ENCODE results near the gene SLC7A10.
"Not testable (repeated sequence)": the region's sequence is repeated elsewhere in the genome, so short reads cannot be mapped to it uniquely, and the experiment has no call there.

Gene SLC7A10

DNA sequence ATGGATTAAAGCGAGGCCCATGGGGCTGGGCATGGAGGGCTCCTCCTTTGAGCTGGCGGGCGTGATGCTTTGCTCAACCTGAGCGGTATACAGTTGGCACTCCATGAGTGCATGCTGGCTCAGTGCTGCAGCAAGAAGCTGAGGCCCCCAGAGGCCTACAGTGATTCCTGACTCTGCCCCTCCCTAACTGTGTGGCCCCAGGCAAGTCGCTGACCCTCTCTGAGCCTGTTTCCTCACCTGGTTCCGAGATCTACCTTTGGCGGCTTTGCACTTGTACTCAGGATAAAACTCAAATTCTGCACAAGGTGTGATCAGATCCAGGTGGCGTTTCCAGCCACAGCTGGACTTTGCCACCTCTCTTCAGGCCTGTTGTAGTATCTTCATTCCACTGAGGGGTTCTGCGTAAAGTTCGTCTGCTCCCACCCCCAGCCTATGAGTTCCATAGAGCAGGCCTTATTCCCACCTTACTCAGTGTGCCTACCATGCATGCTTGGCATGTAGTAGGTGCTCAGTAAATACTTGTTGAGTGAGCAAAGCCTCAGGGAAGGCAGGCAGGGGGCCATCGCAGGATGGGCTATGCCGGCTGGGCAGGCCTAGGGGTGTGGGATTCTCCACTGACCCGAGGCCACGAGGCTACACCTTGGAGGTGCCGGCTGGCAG lies 23.6 kb downstream of the SLC7A10 start:
- no peak for DNase-seq (ENCODE audit: low read depth)

GRCh38 chr19:33201473-33201872 lies 24.2 kb downstream of the SLC7A10 start:
- DNase-seq (ENCODE audit: low read depth): no peak

DNA sequence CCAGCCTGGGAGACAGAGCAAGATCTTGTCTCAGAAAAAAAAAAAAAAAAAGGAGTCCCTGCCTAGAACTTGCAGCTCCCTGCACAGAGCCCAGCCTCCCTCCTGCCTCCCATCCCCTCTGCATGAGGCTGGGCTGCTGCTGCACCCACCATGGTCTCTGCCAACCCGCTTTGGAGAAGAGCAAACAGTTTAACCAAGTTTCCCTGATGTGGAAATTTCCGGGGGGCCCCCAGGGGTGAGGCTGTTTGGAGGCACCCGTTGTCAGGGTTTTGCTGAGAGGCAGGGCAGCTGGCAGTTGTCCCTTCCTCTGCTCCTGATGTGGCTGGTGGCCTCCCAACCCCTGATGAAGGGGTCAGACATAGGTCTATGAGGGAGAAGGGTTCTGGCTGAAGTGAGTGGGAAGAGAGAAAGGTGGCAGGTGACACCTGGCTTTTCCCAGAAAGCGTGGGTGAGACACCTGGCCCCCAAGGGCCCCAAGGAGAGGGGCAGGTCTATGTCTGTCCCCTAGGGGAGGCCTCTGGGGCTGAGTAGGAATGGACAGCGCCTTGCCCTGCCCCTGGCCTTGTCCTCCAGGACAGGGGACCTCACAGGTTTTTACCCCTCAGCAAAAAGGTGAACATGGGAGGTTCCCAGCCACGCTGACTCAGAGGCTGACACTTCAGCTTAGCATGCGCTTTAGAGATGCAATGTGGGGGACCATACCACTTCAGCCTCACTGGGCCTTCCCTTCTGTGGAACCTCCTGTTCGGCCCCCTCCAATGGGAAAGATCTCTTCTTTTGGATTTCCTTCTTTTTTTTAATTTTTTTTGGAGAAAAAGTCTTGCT lies 26.0 kb downstream of the SLC7A10 start:
- DNase-seq (ENCODE audit: low read depth): peak; percentile 28

GRCh38 chr19:33198169-33198568 lies 27.5 kb downstream of the SLC7A10 start:
- DNase-seq (ENCODE audit: low read depth): no peak

GRCh38 chr19:33197591-33198000 lies 28.1 kb downstream of the SLC7A10 start:
- no peak for DNase-seq (ENCODE audit: low read depth)

DNA sequence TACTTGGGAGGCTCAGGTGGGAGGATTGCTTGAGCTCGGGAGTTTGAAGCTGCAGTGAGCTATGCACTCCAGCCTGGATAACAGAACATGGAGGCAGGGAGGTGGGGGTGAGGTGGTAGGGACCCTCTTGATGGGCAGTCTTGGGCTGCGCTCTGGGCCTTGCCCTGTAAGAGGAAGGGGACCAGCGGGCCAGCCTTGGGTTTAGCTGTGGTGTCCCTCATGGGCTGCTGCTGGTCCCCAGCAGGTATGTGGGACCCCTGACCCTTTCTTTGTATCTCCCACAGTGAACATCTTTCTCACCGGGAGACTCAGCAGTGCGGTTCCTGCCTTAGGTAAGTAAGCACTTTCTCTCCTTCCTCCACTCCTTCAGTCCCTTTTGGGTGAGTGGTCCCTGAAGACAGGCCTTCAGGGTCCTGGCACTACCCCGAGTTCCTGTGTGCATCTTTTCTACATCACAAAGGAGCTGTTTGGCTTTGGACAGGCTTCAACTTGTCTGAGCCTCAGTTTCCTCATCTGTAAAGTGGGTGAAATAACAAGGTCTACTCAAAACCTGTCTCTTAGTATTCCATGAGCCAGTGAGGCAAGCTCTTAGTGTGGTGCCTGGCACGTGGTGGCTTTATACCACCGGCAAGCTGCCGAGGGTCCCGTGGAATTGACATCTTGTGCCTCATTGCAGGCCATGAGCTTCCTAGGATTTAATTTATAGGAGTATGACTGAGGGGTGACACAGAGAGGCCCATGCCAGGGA lies 29.0 kb downstream of the SLC7A10 start:
- DNase-seq (ENCODE audit: low read depth): no peak

DNA sequence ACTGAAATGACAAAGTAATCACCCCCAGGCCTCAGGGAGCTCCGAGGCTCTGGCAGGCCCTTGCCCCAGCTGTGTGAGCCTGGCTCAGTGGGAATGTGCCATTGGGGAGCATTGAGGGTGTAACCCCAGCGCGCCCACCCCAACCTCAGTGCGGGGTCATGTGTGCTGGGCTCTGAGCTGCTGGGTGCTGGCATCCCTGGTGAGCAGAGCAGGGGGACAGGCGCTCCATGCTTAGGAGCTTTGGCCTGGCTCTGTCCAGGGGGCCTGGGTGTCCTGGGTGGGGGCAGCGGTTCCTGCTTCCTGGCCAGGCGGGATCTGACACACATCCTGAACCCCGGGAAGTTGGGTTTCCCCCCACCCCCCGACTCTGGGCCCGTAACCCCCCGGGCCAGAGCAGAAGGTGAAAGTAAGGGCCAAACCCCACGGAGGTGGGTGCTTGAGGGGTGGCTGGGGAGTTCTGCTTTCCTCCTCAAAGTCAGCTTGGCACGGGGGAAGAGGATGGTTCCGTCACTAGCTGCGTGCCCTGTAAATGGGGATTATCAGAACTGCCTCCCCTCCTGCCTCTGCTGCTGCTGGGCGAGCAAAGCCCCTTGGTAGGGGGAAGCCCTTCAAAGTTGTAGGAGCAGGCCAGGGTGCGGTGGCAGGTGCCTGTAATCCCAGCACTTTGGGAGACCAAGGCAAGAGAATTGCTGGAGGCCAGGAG lies 29.9 kb downstream of the SLC7A10 start:
- DNase-seq (ENCODE audit: low read depth): no peak

GRCh38 chr19:33194886-33195644 lies 30.6 kb downstream of the SLC7A10 start:
- peak; percentile 50 for DNase-seq (ENCODE audit: low read depth)

GRCh38 chr19:33194532-33194885 lies 31.1 kb downstream of the SLC7A10 start:
- peak; percentile 13 for DNase-seq (ENCODE audit: low read depth)

DNA sequence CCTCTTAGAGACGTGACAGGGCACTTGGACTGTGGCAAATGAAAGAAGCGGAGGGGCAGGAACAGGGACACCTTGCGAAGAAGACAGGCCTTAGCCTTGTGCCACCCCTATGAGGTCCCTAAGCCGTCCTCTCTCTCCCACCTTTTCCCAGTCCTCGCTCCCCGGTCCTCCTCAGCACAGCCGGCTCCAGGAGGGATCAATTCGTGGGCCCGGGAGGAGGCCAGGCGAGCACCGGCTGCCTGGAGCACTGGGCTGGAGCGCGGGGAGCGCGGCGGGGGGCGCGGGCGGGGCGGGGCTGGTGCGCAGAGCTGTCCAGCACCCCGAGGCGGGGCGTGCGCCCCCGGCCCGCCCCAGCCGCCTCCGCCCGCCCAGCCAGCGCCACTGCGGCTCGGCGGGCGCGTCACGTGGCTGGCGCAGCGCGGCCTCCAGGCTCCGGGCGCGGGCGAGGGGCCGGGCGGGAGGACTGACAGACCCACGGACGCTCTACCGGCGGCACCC lies 31.7 kb downstream of the SLC7A10 start, which contains the start of gene LRP3:
TSS of gene LRP3 (plus strand) at position 466 of the 498 bp plus-strand sequence. CDS start 456 bp downstream, outside the sequence.
- peak; percentile 13 for DNase-seq (ENCODE audit: low read depth)

DNA sequence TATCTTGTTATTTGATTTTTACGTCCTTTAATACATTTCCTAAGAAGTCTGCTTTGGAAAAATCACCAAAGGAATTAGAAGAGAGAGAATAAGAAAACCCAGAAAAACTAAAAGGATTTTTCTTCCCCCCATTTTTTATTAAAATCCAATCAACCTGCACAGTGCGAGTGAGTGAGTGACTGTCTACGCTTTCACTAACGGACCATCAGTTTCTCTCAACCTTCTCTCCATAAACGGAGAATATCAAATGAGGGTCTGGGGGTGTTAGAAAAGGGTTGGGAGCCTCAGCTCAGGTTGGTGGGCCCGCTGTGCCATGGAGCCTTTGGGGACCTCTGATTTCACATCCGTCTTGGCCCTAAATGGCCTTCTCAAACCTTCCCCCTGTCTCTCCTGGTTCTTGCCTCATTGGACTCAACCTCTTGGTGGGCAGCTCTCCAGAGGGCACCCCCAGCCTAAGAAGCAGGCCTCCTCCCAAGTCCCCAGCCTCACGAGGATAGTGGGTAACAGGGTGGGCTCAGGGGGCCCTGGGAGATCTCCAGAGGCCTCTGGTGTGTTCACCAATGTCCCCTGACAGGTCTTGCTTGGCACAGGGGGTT lies 32.3 kb downstream of the SLC7A10 start:
- no peak for DNase-seq (ENCODE audit: low read depth)

- no peak for DNase-seq (ENCODE audit: low read depth)
Observed at GRCh38 chr19:33192010-33192409, 33.6 kb downstream of the SLC7A10 start.

- DNase-seq (ENCODE audit: low read depth): no peak
Observed at GRCh38 chr19:33191501-33191900, 34.1 kb downstream of the SLC7A10 start.

- not testable (repeated sequence) for DNase-seq (ENCODE audit: low read depth)
Observed at GRCh38 chr19:33191092-33191491, 34.6 kb downstream of the SLC7A10 start.

GRCh38 chr19:33189453-33189852 lies 36.2 kb downstream of the SLC7A10 start:
- no peak for DNase-seq (ENCODE audit: low read depth)

DNA sequence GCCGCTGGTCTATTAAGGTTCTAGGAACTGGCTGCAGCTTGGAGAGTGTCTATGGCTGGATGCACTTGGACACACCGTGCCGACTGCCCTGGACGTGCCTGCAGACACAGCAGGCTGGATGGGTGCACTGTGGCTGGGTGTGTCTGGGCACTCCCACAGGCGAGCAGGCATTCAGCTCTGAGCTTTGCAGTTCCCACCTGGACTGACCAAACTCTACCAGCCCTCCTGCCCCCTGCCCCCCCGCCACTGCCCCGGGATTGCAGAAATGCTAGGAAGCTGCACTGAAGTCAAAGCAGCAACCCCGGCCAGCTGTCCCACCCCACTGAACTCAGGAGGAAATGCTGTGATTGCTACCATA lies 38.5 kb downstream of the SLC7A10 start:
- DNase-seq (ENCODE audit: low read depth): no peak

DNA sequence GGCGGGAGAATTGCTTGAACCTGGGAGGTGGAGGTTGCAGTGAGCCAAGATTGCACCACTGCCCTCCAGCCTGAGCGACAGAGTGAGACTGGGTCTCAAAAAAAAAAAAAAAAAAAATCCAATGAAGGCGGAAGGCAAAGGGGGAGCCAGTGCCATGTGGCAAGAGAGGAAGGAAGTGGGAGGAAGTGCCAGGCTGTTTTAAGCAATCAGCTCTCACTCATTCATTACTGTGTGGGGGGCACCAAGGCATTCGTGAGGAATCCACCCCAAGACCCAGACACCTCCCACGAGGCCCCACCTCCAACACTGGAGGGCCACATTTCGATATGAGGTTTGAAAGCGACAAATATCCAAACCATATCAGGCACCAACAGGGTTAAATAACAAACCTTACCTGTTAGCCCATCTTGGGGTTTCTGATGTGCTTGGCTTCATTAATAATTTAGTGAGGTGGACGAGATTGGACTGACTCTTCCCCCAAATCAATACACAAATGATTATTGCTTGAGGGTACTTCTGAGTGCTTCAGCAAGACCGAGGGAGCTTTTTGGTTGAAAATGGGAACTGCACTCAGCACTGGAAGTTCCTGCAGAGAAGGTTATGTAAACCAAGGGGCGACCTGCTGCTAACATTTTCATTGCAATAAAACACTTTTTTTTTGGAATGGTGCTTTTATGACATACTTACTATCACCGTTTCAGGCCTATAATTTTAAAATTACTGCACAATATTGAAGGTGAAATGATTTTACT lies 39.0 kb downstream of the SLC7A10 start:
- DNase-seq (ENCODE audit: low read depth): no peak

DNA sequence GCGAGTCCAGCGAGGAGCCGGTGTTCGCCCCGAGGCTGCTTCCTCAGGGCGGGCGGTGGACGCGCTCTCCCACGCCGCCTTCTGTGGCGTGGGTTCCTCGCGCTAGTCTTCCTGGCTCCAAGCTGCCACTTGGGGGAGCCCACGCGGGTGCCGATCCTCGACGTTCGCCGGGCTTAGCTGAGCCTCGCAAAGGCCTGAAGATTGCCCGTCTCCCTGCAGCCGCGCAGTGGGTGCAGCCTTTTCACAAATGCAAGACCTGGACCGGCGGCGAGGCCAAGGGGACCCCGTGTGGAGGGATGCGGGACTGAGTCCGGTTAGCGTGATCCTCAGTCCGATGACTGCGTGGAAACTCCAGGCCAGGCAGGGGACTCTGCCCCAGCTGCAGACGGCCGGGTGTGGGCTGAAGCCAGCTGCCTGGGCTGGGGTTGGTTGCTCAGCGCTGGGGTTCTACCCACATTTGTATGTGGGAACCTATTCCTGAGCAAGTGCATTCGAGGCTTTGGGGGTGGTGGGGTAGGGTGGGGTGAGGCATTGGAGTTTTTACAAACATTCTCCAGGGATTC lies 48.2 kb downstream of the SLC7A10 start:
- DNase-seq (ENCODE audit: low read depth): peak; percentile 71

- DNase-seq (ENCODE audit: low read depth): peak; percentile 98
Observed at GRCh38 chr19:33176670-33177416, 48.8 kb downstream of the SLC7A10 start.

Data from ELR (cell line).